ENCODE measurements around the gene PEX6. TPM values are rescaled to one million over a fixed set of nuclear protein-coding genes. Genes with fewer than 3 reads are reported as not detected.

Gene PEX6
- total RNA-seq (2014; rRNA removed; shearing (Covaris generic)) = 14.1 and 19.2 TPM in 2 replicates

GRCh38 chr6:42978839-42979522, at the start of gene PEX6:
TSS of gene PEX6 (minus strand) at chr6:42979181. CDS start at chr6:42979150, 31 bp downstream.
- in situ Hi-C loops (cut with HindIII; ENCODE audit: low sequenced_read_pairs) = no loop called here
- DNase-seq (ENCODE audit: low spot score) = peak; percentile 93

- in situ Hi-C loops (cut with HindIII; ENCODE audit: low sequenced_read_pairs) = no loop called here
- no peak for DNase-seq (ENCODE audit: low spot score)
Observed at GRCh38 chr6:43026365-43026764, 47.4 kb upstream of the PEX6 start.

GRCh38 chr6:43024436-43024835, 45.5 kb upstream of the PEX6 start:
- no peak for DNase-seq (ENCODE audit: low spot score)

GRCh38 chr6:43021270-43022047, 42.5 kb upstream of the PEX6 start, which contains the start of gene RRP36:
TSS of gene RRP36 (plus strand) at chr6:43021623. CDS start at chr6:43021655, 32 bp downstream.
- in situ Hi-C loops (cut with HindIII; ENCODE audit: low sequenced_read_pairs) = no loop called here
- peak; percentile 84 for DNase-seq (ENCODE audit: low spot score)

More at GRCh38 chr6:43024436-43024835, 45.5 kb upstream of the PEX6 start:
- in situ Hi-C loops (cut with HindIII; ENCODE audit: low sequenced_read_pairs) = no loop called here

GRCh38 chr6:43020847-43021246, 41.9 kb upstream of the PEX6 start:
- in situ Hi-C loops (cut with HindIII; ENCODE audit: low sequenced_read_pairs) = no loop called here
- DNase-seq (ENCODE audit: low spot score) = no peak

- no peak for DNase-seq (ENCODE audit: low spot score)
- in situ Hi-C loops (cut with HindIII; ENCODE audit: low sequenced_read_pairs) = no loop called here
Observed at GRCh38 chr6:43020052-43020705, 41.2 kb upstream of the PEX6 start.

GRCh38 chr6:43019152-43019551, 40.2 kb upstream of the PEX6 start:
- in situ Hi-C loops (cut with HindIII; ENCODE audit: low sequenced_read_pairs) = no loop called here
- DNase-seq (ENCODE audit: low spot score) = no peak

GRCh38 chr6:43016943-43017334, 38.0 kb upstream of the PEX6 start:
- in situ Hi-C loops (cut with HindIII; ENCODE audit: low sequenced_read_pairs) = no loop called here
- no peak for DNase-seq (ENCODE audit: low spot score)

GRCh38 chr6:43016176-43016942, 37.4 kb upstream of the PEX6 start:
- no peak for DNase-seq (ENCODE audit: low spot score)
- in situ Hi-C loops (cut with HindIII; ENCODE audit: low sequenced_read_pairs) = no loop called here

- DNase-seq (ENCODE audit: low spot score) = no peak
- in situ Hi-C loops (cut with HindIII; ENCODE audit: low sequenced_read_pairs) = no loop called here
Observed at GRCh38 chr6:43014434-43014909, 35.5 kb upstream of the PEX6 start.

- peak; percentile 100 for DNase-seq (ENCODE audit: low spot score)
- in situ Hi-C loops (cut with HindIII; ENCODE audit: low sequenced_read_pairs) = no loop called here
Observed at GRCh38 chr6:43013843-43014433, 35.0 kb upstream of the PEX6 start, which contains the start of the genes KLHDC3 and MEA1. TSS of gene KLHDC3 (plus strand) at chr6:43014249. CDS start at chr6:43017193, 2,944 bp downstream. TSS of gene MEA1 (minus strand) at chr6:43013946. CDS start at chr6:43013813, 133 bp downstream.

GRCh38 chr6:43013097-43013842, 34.3 kb upstream of the PEX6 start:
- in situ Hi-C loops (cut with HindIII; ENCODE audit: low sequenced_read_pairs) = no loop called here
- DNase-seq (ENCODE audit: low spot score) = no peak

GRCh38 chr6:43012364-43012763, 33.4 kb upstream of the PEX6 start:
- in situ Hi-C loops (cut with HindIII; ENCODE audit: low sequenced_read_pairs) = no loop called here
- no peak for DNase-seq (ENCODE audit: low spot score)

GRCh38 chr6:43011207-43011606, 32.2 kb upstream of the PEX6 start:
- in situ Hi-C loops (cut with HindIII; ENCODE audit: low sequenced_read_pairs) = no loop called here
- no peak for DNase-seq (ENCODE audit: low spot score)

GRCh38 chr6:43009124-43009523, 30.1 kb upstream of the PEX6 start:
- in situ Hi-C loops (cut with HindIII; ENCODE audit: low sequenced_read_pairs) = no loop called here
- peak; percentile 16 for DNase-seq (ENCODE audit: low spot score)

GRCh38 chr6:43007126-43007525, 28.1 kb upstream of the PEX6 start:
- no peak for DNase-seq (ENCODE audit: low spot score)
- in situ Hi-C loops (cut with HindIII; ENCODE audit: low sequenced_read_pairs) = no loop called here

GRCh38 chr6:43006251-43006650, 27.3 kb upstream of the PEX6 start:
- no peak for DNase-seq (ENCODE audit: low spot score)
- in situ Hi-C loops (cut with HindIII; ENCODE audit: low sequenced_read_pairs) = no loop called here

GRCh38 chr6:43005844-43006243, 26.9 kb upstream of the PEX6 start:
- in situ Hi-C loops (cut with HindIII; ENCODE audit: low sequenced_read_pairs) = no loop called here
- no peak for DNase-seq (ENCODE audit: low spot score)
